Adrenal gland (tissue), 12 donors: ENCODE data around the gene MACROH2A2. TPM values are rescaled to one million over a fixed set of nuclear protein-coding genes. Genes with fewer than 3 reads are reported as not detected.

Experiments
- DNase-seq, 7 donors: peaks; one replicate each; pipeline ENCODE4 v3.0.0-alpha.2; 2019 to 2020
- H3K27ac ChIP-seq, 5 donors: fragments of 200-600 bp; sonication (generic) in 4 of 5; 1 replicate in 3 of 5; 2 replicates in 2 of 5; pipeline versions ENCODE4 v1.5.1 to v1.8.0; 2016 to 2020; ENCODE audit warnings: mild to moderate bottlenecking in 1 of 5
- H3K27me3 ChIP-seq: fragments of 200-600 bp; 2 replicates; pipeline ENCODE4 v1.8.0; 2021
- H3K36me3 ChIP-seq, 2 donors: fragments of 200-600 bp; replicated peaks in 1 of 2; 1 replicate in 1 of 2; 2 replicates in 1 of 2; pipeline versions ENCODE4 v1.5.1 to v1.8.0; 2018 to 2022
- H3K4me1 ChIP-seq, 2 donors: fragments of 200-600 bp; replicated peaks in 1 of 2; 1 replicate in 1 of 2; 2 replicates in 1 of 2; pipeline versions ENCODE4 v1.5.1 to v1.8.0; 2018 to 2021
- H3K4me3 ChIP-seq, 4 donors: fragments of 200-600 bp; sonication (generic) in 3 of 4; one replicate each; pipeline ENCODE4 v1.5.1; 2016 to 2018
- H3K9me3 ChIP-seq, 3 donors: fragments of 200-600 bp; sonication (generic) in 1 of 3; replicated peaks in 1 of 3; 1 replicate in 2 of 3; 2 replicates in 1 of 3; pipeline versions ENCODE4 v1.5.1 to v1.8.0; 2016 to 2021
- CTCF ChIP-seq, 6 experiments: fragments of 450-650 bp in 4 of 6; fragments of 200-600 bp in 2 of 6; sonication (generic) in 1 of 6; IDR thresholded peaks; 1 replicate in 5 of 6; 2 replicates in 1 of 6; pipeline versions ENCODE4 v1.5.1 to v1.8.0; 2016 to 2021; ENCODE audit warnings: antibody characterized with exemption in 6 of 6, mild to moderate bottlenecking in 2 of 6, moderate library complexity in 1 of 6
- POLR2A ChIP-seq, 2 donors: fragments of 450-650 bp; IDR thresholded peaks; one replicate each; pipeline ENCODE4 v1.6.1; 2017; ENCODE audit warnings: antibody characterized with exemption in 2 of 2, mild to moderate bottlenecking in 2 of 2, moderate library complexity in 1 of 2
- WGBS, 4 donors: extraction: QIAGEN DNeasy Blood & Tissue Kit in 2 of 4; methylation state at CpG; one replicate each; pipeline versions ENCODE4 v1.1.5 to v1.1.7; 2013 to 2017; 5-methylcytosine and 5-hydroxymethylcytosine counted together
- intact Hi-C, 2 donors: fragments of 100-400 bp; cut with DNase I; formaldehyde crosslinking; loops; one replicate each; pipeline versions ENCODE4 v1.14.1 to v1.15.0; 2022 to 2023
- polyA plus RNA-seq, 3 donors: library from polyadenylated mRNA; stranded (reverse); fragments of 200-250 nt in 2 of 3; fragments of 350-450 nt in 1 of 3; fragmentation: Illumina TruSeq in 1 of 3; extraction: RNeasy Lipid Tissue Mini Kit (QIAGEN cat#74804) in 1 of 3; gene quantifications; one replicate each; pipeline ENCODE4 v1.2.3, GENCODE V29; 2013 to 2014
- total RNA-seq, 9 donors: library from RNA; depleted of rRNA in 4 of 9; stranded (reverse); fragments of >200 nt in 4 of 9; fragments of 120-200 nt in 1 of 9; fragmentation: NEBNext Ultra II Directional in 1 of 9; extraction: Animal tissue kit (Norgen Biotek cat#: 25700) in 1 of 9; gene quantifications; one replicate each; pipeline versions ENCODE4 v1.1.0 to v1.2.4, GENCODE V29; 2013 to 2023
- donor health status: healthy with polysubstance abuse.
- donor health status: Bipolar disorder and iron deficiency.
- donor health status: DM: yes; HTN: yes; CAD: no.
- donor health status: DM: no; HTN: no; CAD: no.
- donor health status: DM: no; HTN: no; CAD: no.
- donor health status: DM: yes; HTN: yes; CAD: no.

Gene MACROH2A2
- total and polyA plus RNA-seq, 12 donors: 1.8 to 28.1 (median 3.3) TPM

- WGBS, 4 donors: 84 to 93% (median 88%) methylated on average over 8 of the region's 8 CpGs
- no peak for TF ChIP-seq CTCF (IDR thresholded peaks at IDR 0.05)
- TF ChIP-seq POLR2A (IDR thresholded peaks at IDR 0.05): no peak
- Histone ChIP-seq H3K9me3 (no peaks in the 10 kb centered on the region), H3K4me3 (no peak overlapping the region), H3K27me3 (no peaks in the 10 kb centered on the region), H3K4me1 (no peaks in the 10 kb centered on the region), H3K27ac (peak overlapping the region in 1 of 5 donors; percentile 14), H3K36me3 (peaks cover 0 to 32% of the 10 kb centered on the region in 2 donors)
- DNase-seq: no peak
- intact Hi-C loops: loop anchor here in 1 of 2 donors (10.0 kb wide), 1 partner anchor 253 kb away; no protein-coding TSS in a partner anchor
Measured at GRCh38 chr10:70112071-70112470, 59.4 kb downstream of the MACROH2A2 start.

GRCh38 chr10:70114902-70115301 lies 62.3 kb downstream of the MACROH2A2 start:
- H3K27me3 ChIP-seq: no peaks in the 10 kb centered on the region
- H3K4me3 ChIP-seq: no peak overlapping the region
- no peaks in the 10 kb centered on the region for H3K9me3 ChIP-seq
- H3K27ac ChIP-seq: no peak overlapping the region
- peaks cover 0 to 44% of the 10 kb centered on the region in 2 donors for H3K36me3 ChIP-seq
- 92 to 97% (median 96%) methylated on average over 8 to 15 of the region's 15 CpGs for WGBS, 4 donors
- no peaks in the 10 kb centered on the region for H3K4me1 ChIP-seq
- DNase-seq: no peak
- intact Hi-C loops: loop anchor here in 1 of 2 donors (10.0 kb wide), 1 partner anchor 250 kb away; no protein-coding TSS in a partner anchor
- TF ChIP-seq POLR2A (IDR thresholded peaks at IDR 0.05) (no peak), CTCF (IDR thresholded peaks at IDR 0.05) (no peak)

- Histone ChIP-seq H3K27me3 (no peaks in the 10 kb centered on the region), H3K9me3 (no peaks in the 10 kb centered on the region), H3K4me3 (no peak overlapping the region), H3K27ac (no peak overlapping the region), H3K4me1 (no peaks in the 10 kb centered on the region), H3K36me3 (peaks cover 0 to 48% of the 10 kb centered on the region in 2 donors)
- WGBS, 4 donors: 49 to 55% (median 52%) methylated on average over 11 to 12 of the region's 12 CpGs
- intact Hi-C loops: loop anchor here in 1 of 2 donors (10.0 kb wide), 1 partner anchor 249 kb away; no protein-coding TSS in a partner anchor
- peak; percentile 56 to 85 (median 76) for TF ChIP-seq CTCF (IDR thresholded peaks at IDR 0.05)
- TF ChIP-seq POLR2A (IDR thresholded peaks at IDR 0.05): no peak
- peak in 6 of 7 donors; percentile 46 to 79 (median 63) for DNase-seq
Measured at GRCh38 chr10:70115948-70116682, 63.5 kb downstream of the MACROH2A2 start.

GRCh38 chr10:70117646-70118045 lies 65.0 kb downstream of the MACROH2A2 start:
- H3K27me3 ChIP-seq: no peaks in the 10 kb centered on the region
- DNase-seq: no peak
- WGBS, 4 donors: 83 to 88% (median 86%) methylated on average over 3 to 10 of the region's 10 CpGs
- H3K4me1 ChIP-seq: no peaks in the 10 kb centered on the region
- no peaks in the 10 kb centered on the region for H3K9me3 ChIP-seq
- no peak overlapping the region for H3K27ac ChIP-seq
- H3K4me3 ChIP-seq: no peak overlapping the region
- peaks cover 0 to 41% of the 10 kb centered on the region in 2 donors for H3K36me3 ChIP-seq
- intact Hi-C loops: loop anchor here in 1 of 2 donors (10.0 kb wide), 1 partner anchor 247 kb away; no protein-coding TSS in a partner anchor
- no peak for TF ChIP-seq CTCF (IDR thresholded peaks at IDR 0.05)
- no peak for TF ChIP-seq POLR2A (IDR thresholded peaks at IDR 0.05)
